BLaER1 (cell line): ENCODE data around the gene DDX18.
"Not testable (repeated sequence)": the region's sequence is repeated elsewhere in the genome, so short reads cannot be mapped to it uniquely, and the experiment has no call there.

ENCODE experiments used
- H3K27ac ChIP-seq: shearing (Covaris generic); formaldehyde crosslinking; 2 replicates; pipeline ENCODE4 v1.8.1; 2022
- H3K27me3 ChIP-seq: shearing (Covaris generic); formaldehyde crosslinking; 2 replicates; pipeline ENCODE4 v1.8.1; 2022
- H3K36me3 ChIP-seq: shearing (Covaris generic); formaldehyde crosslinking; 2 replicates; pipeline ENCODE4 v1.8.1; 2022
- H3K4me1 ChIP-seq: shearing (Covaris generic); formaldehyde crosslinking; 2 replicates; pipeline ENCODE4 v1.8.1; 2022
- H3K4me2 ChIP-seq: shearing (Covaris generic); formaldehyde crosslinking; 2 replicates; pipeline ENCODE4 v1.8.1; 2022
- H3K4me3 ChIP-seq: shearing (Covaris generic); formaldehyde crosslinking; 2 replicates; pipeline ENCODE4 v1.8.1; 2022
- H3K9ac ChIP-seq: shearing (Covaris generic); formaldehyde crosslinking; 2 replicates; pipeline ENCODE4 v1.8.1; 2022
- H3K9me3 ChIP-seq: shearing (Covaris generic); formaldehyde crosslinking; 2 replicates; pipeline ENCODE4 v1.8.1; 2022
- H4K20me1 ChIP-seq: shearing (Covaris generic); formaldehyde crosslinking; 2 replicates; pipeline ENCODE4 v1.8.1; 2022
- Cebpa-rat ChIP-seq: shearing (Covaris generic); IDR thresholded peaks from 2 replicates; pipeline ENCODE4 v1.8.1; 2022

Gene DDX18

DNA sequence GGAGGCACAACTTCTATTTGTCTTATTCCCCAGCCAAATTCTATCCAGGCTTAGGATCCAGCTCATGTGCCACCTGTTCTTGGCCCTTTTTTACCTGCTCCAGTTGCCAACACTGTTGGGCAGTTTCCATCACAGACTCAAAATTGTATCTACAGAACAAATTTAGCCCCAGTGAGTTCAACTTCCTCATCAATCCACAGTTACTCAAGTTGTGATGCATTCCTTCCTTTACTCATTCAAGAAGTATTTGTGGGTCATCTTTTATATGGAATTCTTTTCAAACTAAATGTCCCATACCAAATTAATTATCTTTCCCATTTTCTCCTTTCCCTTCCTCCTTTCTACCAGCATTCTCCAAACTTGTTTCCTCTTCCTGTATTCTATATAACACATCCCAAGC, 12.7 kb upstream of the DDX18 start:
- Histone ChIP-seq H4K20me1 (no peaks in the 10 kb centered on the region), H3K4me3 (no peak overlapping the region), H3K36me3 (no peaks in the 10 kb centered on the region), H3K4me1 (no peaks in the 10 kb centered on the region), H3K4me2 (no peak overlapping the region), H3K9ac (no peak overlapping the region), H3K27ac (no peak overlapping the region), H3K9me3 (no peaks in the 10 kb centered on the region), H3K27me3 (no peaks in the 10 kb centered on the region)
- no peak for TF ChIP-seq Cebpa-rat

GRCh38 chr2:117803644-117804325, 10.7 kb upstream of the DDX18 start:
- H3K9me3 ChIP-seq, H3K36me3 ChIP-seq, H3K4me2 ChIP-seq, H3K4me1 ChIP-seq, H3K9ac ChIP-seq, H4K20me1 ChIP-seq, H3K27me3 ChIP-seq, H3K27ac ChIP-seq, H3K4me3 ChIP-seq: not testable (repeated sequence)

- peaks cover 9% of the 10 kb centered on the region; the same call in 1 of the 2 replicates for H3K36me3 ChIP-seq
- H3K4me2 ChIP-seq = no peak overlapping the region
- no peak overlapping the region for H3K27ac ChIP-seq
These were observed 2.0 kb upstream of the DDX18 start for GRCh38 chr2:117812443-117812842.

GRCh38 chr2:117815946-117816345, 1.5 kb downstream of the DDX18 start:
- peak overlapping the region; percentile 95 for H3K4me2 ChIP-seq
- H3K9ac ChIP-seq = peak overlapping the region; percentile 97

More at GRCh38 chr2:117812443-117812842, 2.0 kb upstream of the DDX18 start:
- H4K20me1 ChIP-seq = peaks cover 26% of the 10 kb centered on the region
- no peaks in the 10 kb centered on the region for H3K9me3 ChIP-seq
- H3K4me1 ChIP-seq = peaks cover 26% of the 10 kb centered on the region
- no peak overlapping the region for H3K4me3 ChIP-seq
- TF ChIP-seq Cebpa-rat = no peak
- no peaks in the 10 kb centered on the region for H3K27me3 ChIP-seq
- no peak overlapping the region for H3K9ac ChIP-seq

GRCh38 chr2:117818921-117819320, 4.4 kb downstream of the DDX18 start:
- H3K4me3 ChIP-seq = no peak overlapping the region
- no peak for TF ChIP-seq Cebpa-rat
- H3K4me1 ChIP-seq = peaks cover 18% of the 10 kb centered on the region
- H3K9ac ChIP-seq = no peak overlapping the region
- no peak overlapping the region for H3K27ac ChIP-seq
- peaks cover 74% of the 10 kb centered on the region for H3K36me3 ChIP-seq
- H3K27me3 ChIP-seq = no peaks in the 10 kb centered on the region
- H4K20me1 ChIP-seq = peaks cover 71% of the 10 kb centered on the region
- no peaks in the 10 kb centered on the region for H3K9me3 ChIP-seq
- H3K4me2 ChIP-seq = no peak overlapping the region

More at GRCh38 chr2:117815946-117816345, 1.5 kb downstream of the DDX18 start:
- H3K27me3 ChIP-seq = no peaks in the 10 kb centered on the region
- peaks cover 26% of the 10 kb centered on the region for H3K4me1 ChIP-seq
- peak overlapping the region; percentile 96 for H3K4me3 ChIP-seq
- H4K20me1 ChIP-seq = peaks cover 61% of the 10 kb centered on the region
- TF ChIP-seq Cebpa-rat = no peak
- H3K9me3 ChIP-seq = no peaks in the 10 kb centered on the region
- peaks cover 44% of the 10 kb centered on the region for H3K36me3 ChIP-seq
- no peak overlapping the region for H3K27ac ChIP-seq

DNA sequence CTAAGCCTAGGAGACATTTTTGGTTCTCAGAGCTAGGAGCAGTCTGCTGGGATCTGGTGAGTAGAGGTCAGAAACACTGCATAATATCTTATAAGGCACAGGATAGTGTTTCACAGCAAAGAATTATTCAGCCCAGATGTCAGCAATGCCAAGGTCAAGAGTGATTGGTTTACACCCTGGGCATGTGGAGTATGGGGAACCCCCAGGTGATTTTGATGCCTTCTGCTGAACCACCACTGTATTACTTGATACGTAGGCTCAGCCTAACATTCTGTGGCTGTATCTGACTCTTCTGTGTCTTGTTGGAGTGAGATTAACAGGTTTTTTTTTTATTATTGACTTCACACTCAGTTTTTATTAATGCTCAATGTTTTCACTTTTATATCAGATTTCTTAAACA, 6.0 kb downstream of the DDX18 start:
- H3K27ac ChIP-seq = no peak overlapping the region
- no peaks in the 10 kb centered on the region for H3K27me3 ChIP-seq
- H3K9me3 ChIP-seq = no peaks in the 10 kb centered on the region
- peaks cover 65% of the 10 kb centered on the region for H4K20me1 ChIP-seq
- TF ChIP-seq Cebpa-rat = no peak
- peaks cover 14% of the 10 kb centered on the region for H3K4me1 ChIP-seq
- H3K36me3 ChIP-seq = peaks cover 89% of the 10 kb centered on the region
- no peak overlapping the region for H3K4me3 ChIP-seq
- H3K4me2 ChIP-seq = no peak overlapping the region
- H3K9ac ChIP-seq = no peak overlapping the region

GRCh38 chr2:117825437-117825836, 10.9 kb downstream of the DDX18 start:
- peaks cover 100% of the 10 kb centered on the region for H3K36me3 ChIP-seq
- no peak overlapping the region for H3K4me3 ChIP-seq
- no peaks in the 10 kb centered on the region for H3K27me3 ChIP-seq
- no peaks in the 10 kb centered on the region for H3K4me1 ChIP-seq
- H4K20me1 ChIP-seq = peaks cover 57% of the 10 kb centered on the region
- no peaks in the 10 kb centered on the region for H3K9me3 ChIP-seq
- no peak overlapping the region for H3K9ac ChIP-seq
- no peak for TF ChIP-seq Cebpa-rat
- no peak overlapping the region for H3K4me2 ChIP-seq
- no peak overlapping the region for H3K27ac ChIP-seq

- not testable (repeated sequence) for H3K4me1 ChIP-seq, H3K9me3 ChIP-seq, H3K27me3 ChIP-seq, H3K27ac ChIP-seq, H3K4me2 ChIP-seq, H3K9ac ChIP-seq, H3K4me3 ChIP-seq
- Histone ChIP-seq H4K20me1 (peaks cover 62% of the 10 kb centered on the region), H3K36me3 (peaks cover 98% of the 10 kb centered on the region)
These were observed 13.0 kb downstream of the DDX18 start for GRCh38 chr2:117827464-117827863.

- H3K4me2 ChIP-seq = no peak overlapping the region
- no peak overlapping the region for H3K9ac ChIP-seq
- TF ChIP-seq Cebpa-rat = no peak
- no peaks in the 10 kb centered on the region for H3K4me1 ChIP-seq
- no peak overlapping the region for H3K27ac ChIP-seq
- H3K9me3 ChIP-seq = no peaks in the 10 kb centered on the region
- no peak overlapping the region for H3K4me3 ChIP-seq
- peaks cover 76% of the 10 kb centered on the region for H4K20me1 ChIP-seq
- peaks cover 98% of the 10 kb centered on the region for H3K36me3 ChIP-seq
- H3K27me3 ChIP-seq = no peaks in the 10 kb centered on the region
These were observed 14.4 kb downstream of the DDX18 start for GRCh38 chr2:117828870-117829269.

GRCh38 chr2:117832332-117832731, 17.8 kb downstream of the DDX18 start:
- Histone ChIP-seq H3K27ac (no peak overlapping the region), H3K4me1 (no peaks in the 10 kb centered on the region), H3K27me3 (peaks cover 19% of the 10 kb centered on the region), H3K9me3 (no peaks in the 10 kb centered on the region), H3K36me3 (peaks cover 84% of the 10 kb centered on the region), H4K20me1 (peaks cover 94% of the 10 kb centered on the region), H3K4me2 (no peak overlapping the region), H3K4me3 (no peak overlapping the region), H3K9ac (no peak overlapping the region)
- TF ChIP-seq Cebpa-rat = no peak
